Heart left ventricle (tissue), 16 donors: ENCODE measurements around the gene PRTG. TPM values are rescaled to one million over a fixed set of nuclear protein-coding genes. Genes with fewer than 3 reads are reported as not detected.
"Not testable (repeated sequence)": the region's sequence is repeated elsewhere in the genome, so short reads cannot be mapped to it uniquely, and the experiment has no call there.

Source experiments
- ATAC-seq, 4 donors: fragments of 200-7000 bp; cut with Tn5 transposase; one replicate each; pipeline ENCODE4 v1.9.1; 2020 to 2022; ENCODE audit warnings: moderate library complexity in 4 of 4, mild to moderate bottlenecking in 3 of 4, moderate number of reproducible peaks in 1 of 4
- DNase-seq, 5 donors: peaks; one replicate each; pipeline ENCODE4 v3.0.0-alpha.2; 2020
- H3K27ac ChIP-seq, 12 donors: fragments of 200-600 bp; sonication (generic) in 4 of 12; one replicate each; pipeline versions ENCODE4 v1.5.0 to v1.8.0; 2016 to 2022; ENCODE audit warnings: mild to moderate bottlenecking in 2 of 12
- H3K27me3 ChIP-seq, 9 donors: fragments of 200-600 bp; sonication (generic) in 2 of 9; one replicate each; pipeline versions ENCODE4 v1.5.1 to v1.8.0; 2016 to 2022; ENCODE audit warnings: mild to moderate bottlenecking in 3 of 9
- H3K36me3 ChIP-seq, 9 donors: fragments of 200-600 bp; sonication (generic) in 2 of 9; one replicate each; pipeline versions ENCODE4 v1.5.0 to v1.8.0; 2018 to 2022; ENCODE audit warnings: mild to moderate bottlenecking in 2 of 9
- H3K4me1 ChIP-seq, 12 donors: fragments of 200-600 bp; sonication (generic) in 4 of 12; one replicate each; pipeline versions ENCODE4 v1.5.0 to v1.8.0; 2016 to 2022; ENCODE audit warnings: mild to moderate bottlenecking in 3 of 12
- H3K4me3 ChIP-seq, 12 donors: fragments of 200-600 bp; sonication (generic) in 4 of 12; one replicate each; pipeline versions ENCODE4 v1.5.0 to v1.8.0; 2017 to 2022; ENCODE audit warnings: mild to moderate bottlenecking in 9 of 12, moderate library complexity in 4 of 12
- H3K9me3 ChIP-seq, 12 donors: fragments of 200-600 bp; sonication (generic) in 4 of 12; one replicate each; pipeline versions ENCODE4 v1.5.0 to v1.8.0; 2016 to 2022; ENCODE audit warnings: mild to moderate bottlenecking in 1 of 12
- POLR2A ChIP-seq, 2 donors: fragments of 450-650 bp; IDR thresholded peaks; one replicate each; pipeline ENCODE4 v1.6.1; 2017; ENCODE audit warnings: antibody characterized with exemption in 2 of 2, mild to moderate bottlenecking in 2 of 2, moderate library complexity in 2 of 2
- WGBS, 4 donors: extraction: QIAGEN DNeasy Blood & Tissue Kit in 2 of 4; methylation state at CpG; one replicate each; pipeline versions ENCODE4 v1.1.5 to v1.1.7; 2013 to 2018; 5-methylcytosine and 5-hydroxymethylcytosine counted together
- intact Hi-C, 10 donors: fragments of 100-400 bp; cut with DNase I; formaldehyde crosslinking; loops; one replicate each; pipeline versions ENCODE4 v1.11.1 to v1.14.2; 2022
- polyA plus RNA-seq, 2 donors: library from polyadenylated mRNA; stranded (reverse); fragments of 200-250 nt; gene quantifications; one replicate each; pipeline ENCODE4 v1.2.3, GENCODE V29; 2013
- total RNA-seq, 9 donors: library from RNA; depleted of rRNA in 2 of 9; stranded (reverse); fragments of >200 nt in 2 of 9; fragmentation: NEBNext Ultra II Directional in 3 of 9; extraction: Animal tissue kit (Norgen Biotek cat#: 25700) in 3 of 9; gene quantifications; one replicate each; pipeline versions ENCODE4 v1.1.0 to v1.2.4, GENCODE V29; 2016 to 2023
- TF ChIP-seq, protein P1 (sequence below), 12 donors: fragments of 200-600 bp; sonication (generic) in 4 of 12; IDR thresholded peaks; one replicate each; pipeline versions ENCODE4 v1.5.0 to v1.8.0; 2018 to 2022; ENCODE audit warnings: antibody characterized with exemption in 12 of 12, mild to moderate bottlenecking in 5 of 12
- donor health status: ischemic (EF 13 %, LVEDD 7.1; RV severe dilation, severe dysfunction).
- donor health status: healthy with polysubstance abuse.
- donor health status: DM: no; HTN: yes; CAD: no.
- donor health status: DM: no; HTN: no; CAD: no.
- donor health status: ischemic (EF 25% LVEDD 6.9; RV normal size, moderate dysfunction).
- donor health status: ischemic (EF 25% LVEDD 5.7; RV mildly dilated, moderate dysfunction).
- donor health status: healthy.
- donor health status: DM: yes; HTN: yes; CAD: no.
- donor health status: ischemic (EF 35%, LVEDD 5.7; RV mildly dilated, moderate dysfunction).
- donor health status: nonischemic (EF 11% LVEDD 7.7; RV severe dilation, severe dysfunction).
- donor health status: DM: yes; HTN: yes; CAD: no.
- donor health status: PGD.
- donor health status: ischemic (EF 29% LVEDD 5.4; RV normal size, mild dysfunction).
- donor health status: nonischemic (EF 23%, LVEDD 6.1; RV moderate dilation, normal function).

PRTG gene
- total and polyA plus RNA-seq, 11 donors = 0.19 to 2.1 (median 1.1) TPM

DNA sequence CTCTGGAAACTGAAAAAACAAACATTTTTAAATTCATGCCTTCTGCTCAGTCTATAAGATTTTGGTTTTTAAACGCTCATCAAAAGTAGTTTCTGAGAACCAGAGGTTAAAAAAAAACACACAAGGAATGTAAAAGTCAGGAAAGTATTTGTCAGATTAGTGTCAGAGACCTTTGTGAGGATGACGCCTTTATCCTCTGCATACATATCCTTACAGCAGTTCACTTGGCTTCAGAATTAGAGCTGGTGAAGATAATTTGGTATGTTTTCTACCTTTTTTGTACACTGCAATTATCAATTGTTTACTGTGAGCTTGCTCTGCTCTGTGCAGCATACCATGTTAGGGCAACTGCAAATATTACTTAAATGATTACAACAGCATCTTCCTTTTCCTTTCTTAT lies 8.3 kb downstream of the PRTG start:
- DNase-seq (no peak), ATAC-seq (no peak)
- H3K36me3 ChIP-seq = no peaks in the 10 kb centered on the region
- H3K4me1 ChIP-seq = peaks cover 0 to 4% (median 0%) of the 10 kb centered on the region in 12 donors
- no peak overlapping the region for H3K27ac ChIP-seq
- no peak overlapping the region for H3K4me3 ChIP-seq
- no peaks in the 10 kb centered on the region for H3K9me3 ChIP-seq
- intact Hi-C loops = loop anchor here in 1 of 10 donors (10.0 kb wide), 1 partner anchor 50 kb away; no protein-coding TSS in a partner anchor
- TF ChIP-seq, protein P1, sequence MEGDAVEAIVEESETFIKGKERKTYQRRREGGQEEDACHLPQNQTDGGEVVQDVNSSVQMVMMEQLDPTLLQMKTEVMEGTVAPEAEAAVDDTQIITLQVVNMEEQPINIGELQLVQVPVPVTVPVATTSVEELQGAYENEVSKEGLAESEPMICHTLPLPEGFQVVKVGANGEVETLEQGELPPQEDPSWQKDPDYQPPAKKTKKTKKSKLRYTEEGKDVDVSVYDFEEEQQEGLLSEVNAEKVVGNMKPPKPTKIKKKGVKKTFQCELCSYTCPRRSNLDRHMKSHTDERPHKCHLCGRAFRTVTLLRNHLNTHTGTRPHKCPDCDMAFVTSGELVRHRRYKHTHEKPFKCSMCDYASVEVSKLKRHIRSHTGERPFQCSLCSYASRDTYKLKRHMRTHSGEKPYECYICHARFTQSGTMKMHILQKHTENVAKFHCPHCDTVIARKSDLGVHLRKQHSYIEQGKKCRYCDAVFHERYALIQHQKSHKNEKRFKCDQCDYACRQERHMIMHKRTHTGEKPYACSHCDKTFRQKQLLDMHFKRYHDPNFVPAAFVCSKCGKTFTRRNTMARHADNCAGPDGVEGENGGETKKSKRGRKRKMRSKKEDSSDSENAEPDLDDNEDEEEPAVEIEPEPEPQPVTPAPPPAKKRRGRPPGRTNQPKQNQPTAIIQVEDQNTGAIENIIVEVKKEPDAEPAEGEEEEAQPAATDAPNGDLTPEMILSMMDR (IDR thresholded peaks at IDR 0.05) = no peak
- TF ChIP-seq POLR2A (IDR thresholded peaks at IDR 0.05) = no peak
- 68 to 83% (median 71%) methylated on average over 2 of the region's 2 CpGs for WGBS, 4 donors
- peaks cover 0 to 4% (median 0%) of the 10 kb centered on the region in 9 donors for H3K27me3 ChIP-seq

DNA sequence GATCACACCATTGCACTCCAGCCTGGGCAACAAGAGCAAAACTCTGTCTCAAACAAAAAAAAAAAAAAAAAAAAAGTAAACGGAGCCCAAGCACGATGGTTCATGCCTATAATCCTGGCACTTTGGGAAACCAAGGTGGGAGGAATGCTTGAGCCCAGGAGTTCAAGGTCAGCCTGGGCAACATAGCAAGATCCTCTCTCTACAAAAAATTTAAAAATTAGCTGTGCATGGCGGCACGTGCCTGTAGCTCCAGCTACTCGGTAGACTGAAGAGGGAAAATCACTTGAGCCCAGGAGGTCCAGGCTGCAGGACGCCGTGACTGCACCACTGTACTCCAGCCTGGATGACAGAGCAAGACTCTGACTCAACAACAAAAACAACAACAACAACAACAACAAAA lies 9.5 kb downstream of the PRTG start:
- ATAC-seq, H3K27ac ChIP-seq, H3K4me3 ChIP-seq, H3K27me3 ChIP-seq, DNase-seq, H3K9me3 ChIP-seq, H3K36me3 ChIP-seq, H3K4me1 ChIP-seq: not testable (repeated sequence)
- WGBS, 4 donors = 95 to 96% (median 96%) methylated on average over 7 of the region's 7 CpGs
- intact Hi-C loops = loop anchor here in 1 of 10 donors (10.0 kb wide), 1 partner anchor 49 kb away; no protein-coding TSS in a partner anchor

DNA sequence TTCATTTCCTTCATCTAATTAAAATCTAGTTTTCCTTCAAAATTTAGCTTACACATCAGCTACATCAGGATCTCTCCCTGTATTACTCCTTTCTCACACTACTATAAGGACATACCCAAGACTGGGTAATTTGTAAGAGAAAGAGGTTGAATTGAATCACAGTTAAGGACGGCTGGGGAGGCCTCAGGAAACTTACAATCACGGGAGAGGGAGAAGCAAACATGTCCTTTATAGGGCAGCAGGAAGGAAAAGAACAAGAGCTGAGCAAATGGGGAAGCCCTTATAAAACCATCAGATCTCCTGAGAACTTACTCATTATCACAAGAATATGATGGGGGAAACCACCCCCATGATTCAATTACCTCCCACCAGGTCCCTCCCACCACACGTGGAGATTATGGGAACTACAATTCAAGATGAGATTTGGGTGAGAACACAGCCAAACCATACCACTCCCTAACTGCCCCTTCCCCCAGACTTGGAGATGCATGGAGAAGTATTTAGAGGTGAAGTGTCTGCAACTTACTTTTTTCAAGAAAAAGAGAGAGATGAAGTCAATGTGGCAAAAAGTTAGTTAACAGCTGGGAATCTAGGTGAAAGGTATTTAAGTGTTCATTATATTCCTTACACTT lies 21.3 kb downstream of the PRTG start:
- Histone ChIP-seq H3K27ac (no peak overlapping the region), H3K36me3 (no peaks in the 10 kb centered on the region), H3K4me3 (no peak overlapping the region), H3K27me3 (peaks cover 0 to 4% (median 0%) of the 10 kb centered on the region in 9 donors), H3K4me1 (no peaks in the 10 kb centered on the region), H3K9me3 (peaks cover 0 to 9% (median 0%) of the 10 kb centered on the region in 12 donors)
- 26 to 38% (median 29%) methylated on average over 3 of the region's 3 CpGs for WGBS, 4 donors
- intact Hi-C loops = no loop called here
- TF ChIP-seq, protein P1 (IDR thresholded peaks at IDR 0.05) = no peak
- TF ChIP-seq POLR2A (IDR thresholded peaks at IDR 0.05) = no peak
- ATAC-seq (no peak), DNase-seq (no peak)

DNA sequence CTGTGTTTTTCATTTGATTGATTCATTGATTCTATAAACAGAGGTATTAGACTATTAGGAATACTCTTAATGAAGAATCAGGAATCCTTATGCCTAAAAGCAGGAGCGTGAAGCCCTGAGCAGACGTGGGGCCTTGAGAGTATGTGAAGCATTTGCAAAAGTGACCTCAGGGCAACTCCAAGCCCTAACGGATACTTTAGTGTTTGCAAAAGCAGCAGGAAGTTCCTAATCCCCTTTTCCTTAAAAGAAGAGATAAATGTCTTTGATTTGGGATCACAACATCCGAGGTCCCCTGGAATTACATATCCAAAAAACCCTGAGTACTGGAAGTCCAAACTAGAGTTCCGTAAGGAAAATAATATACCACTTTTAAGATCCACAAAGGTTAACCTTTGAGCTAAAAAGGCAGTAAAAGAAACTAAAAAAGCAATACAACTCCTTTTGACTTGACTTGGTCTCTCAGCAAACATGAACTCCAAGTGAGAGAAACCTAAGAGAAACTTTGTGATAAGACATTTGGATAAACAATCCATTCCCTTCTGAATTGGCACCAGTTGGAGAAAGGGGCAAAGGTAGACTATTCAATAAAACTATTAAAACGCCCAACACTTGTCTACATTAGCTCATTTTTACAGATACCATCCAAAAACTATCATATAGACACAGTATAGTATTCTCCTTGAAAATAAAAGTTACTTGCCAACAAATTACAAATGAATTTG lies 27.4 kb downstream of the PRTG start:
- Histone ChIP-seq H3K36me3 (no peaks in the 10 kb centered on the region), H3K4me3 (no peak overlapping the region), H3K27me3 (no peaks in the 10 kb centered on the region), H3K9me3 (no peaks in the 10 kb centered on the region), H3K27ac (no peak overlapping the region), H3K4me1 (no peaks in the 10 kb centered on the region)
- WGBS, 4 donors = 60 to 72% (median 68%) methylated on average over 6 of the region's 6 CpGs
- DNase-seq = no peak
- ATAC-seq = no peak
- TF ChIP-seq, protein P1 (IDR thresholded peaks at IDR 0.05) = no peak
- no peak for TF ChIP-seq POLR2A (IDR thresholded peaks at IDR 0.05)
- intact Hi-C loops = no loop called here
